ENCODE data around the gene FYN. TPM values are rescaled to one million over a fixed set of nuclear protein-coding genes. Genes with fewer than 3 reads are reported as not detected.

Gene FYN
- total and polyA plus RNA-seq, 2 of the 13 experiments (the other 11 are each of a cell fraction or from before 2014, with no cell fraction given) = 15.5 to 24.6 TPM

- in situ Hi-C loops (cut with HindIII; ENCODE audit: extremely low pct_ligation_motif_present, low pct_unique_long_range_greater_than_20kb) = no loop called here
- H3K4me3 ChIP-seq (replicated peaks in 1 of 3; ENCODE audit: insufficient read depth in 1 of 3, low read depth in 2 of 3, low read length in 3 of 3) = no peak overlapping the region
- POLR2A ChIA-PET = no interaction called here
These were observed 184.9 kb downstream of the FYN start for GRCh38 chr6:111688331-111688730.

More at GRCh38 chr6:111688331-111688730, 184.9 kb downstream of the FYN start:
- ATAC-seq = no peak
- peaks cover 36% of the 10 kb centered on the region for H3K4me1 ChIP-seq (ENCODE audit: insufficient read depth, low read length)
- FAIRE-seq = no peak
- no peak overlapping the region for H3K4me2 ChIP-seq (ENCODE audit: low read depth, low read length)
- H3K9me3 ChIP-seq (ENCODE audit: low read length) = no peaks in the 10 kb centered on the region
- no peak for TF ChIP-seq GTF3A (CRISPR knock-in tag; conservative IDR thresholded peaks at IDR 0.05)
- TF ChIP-seq, protein P1, sequence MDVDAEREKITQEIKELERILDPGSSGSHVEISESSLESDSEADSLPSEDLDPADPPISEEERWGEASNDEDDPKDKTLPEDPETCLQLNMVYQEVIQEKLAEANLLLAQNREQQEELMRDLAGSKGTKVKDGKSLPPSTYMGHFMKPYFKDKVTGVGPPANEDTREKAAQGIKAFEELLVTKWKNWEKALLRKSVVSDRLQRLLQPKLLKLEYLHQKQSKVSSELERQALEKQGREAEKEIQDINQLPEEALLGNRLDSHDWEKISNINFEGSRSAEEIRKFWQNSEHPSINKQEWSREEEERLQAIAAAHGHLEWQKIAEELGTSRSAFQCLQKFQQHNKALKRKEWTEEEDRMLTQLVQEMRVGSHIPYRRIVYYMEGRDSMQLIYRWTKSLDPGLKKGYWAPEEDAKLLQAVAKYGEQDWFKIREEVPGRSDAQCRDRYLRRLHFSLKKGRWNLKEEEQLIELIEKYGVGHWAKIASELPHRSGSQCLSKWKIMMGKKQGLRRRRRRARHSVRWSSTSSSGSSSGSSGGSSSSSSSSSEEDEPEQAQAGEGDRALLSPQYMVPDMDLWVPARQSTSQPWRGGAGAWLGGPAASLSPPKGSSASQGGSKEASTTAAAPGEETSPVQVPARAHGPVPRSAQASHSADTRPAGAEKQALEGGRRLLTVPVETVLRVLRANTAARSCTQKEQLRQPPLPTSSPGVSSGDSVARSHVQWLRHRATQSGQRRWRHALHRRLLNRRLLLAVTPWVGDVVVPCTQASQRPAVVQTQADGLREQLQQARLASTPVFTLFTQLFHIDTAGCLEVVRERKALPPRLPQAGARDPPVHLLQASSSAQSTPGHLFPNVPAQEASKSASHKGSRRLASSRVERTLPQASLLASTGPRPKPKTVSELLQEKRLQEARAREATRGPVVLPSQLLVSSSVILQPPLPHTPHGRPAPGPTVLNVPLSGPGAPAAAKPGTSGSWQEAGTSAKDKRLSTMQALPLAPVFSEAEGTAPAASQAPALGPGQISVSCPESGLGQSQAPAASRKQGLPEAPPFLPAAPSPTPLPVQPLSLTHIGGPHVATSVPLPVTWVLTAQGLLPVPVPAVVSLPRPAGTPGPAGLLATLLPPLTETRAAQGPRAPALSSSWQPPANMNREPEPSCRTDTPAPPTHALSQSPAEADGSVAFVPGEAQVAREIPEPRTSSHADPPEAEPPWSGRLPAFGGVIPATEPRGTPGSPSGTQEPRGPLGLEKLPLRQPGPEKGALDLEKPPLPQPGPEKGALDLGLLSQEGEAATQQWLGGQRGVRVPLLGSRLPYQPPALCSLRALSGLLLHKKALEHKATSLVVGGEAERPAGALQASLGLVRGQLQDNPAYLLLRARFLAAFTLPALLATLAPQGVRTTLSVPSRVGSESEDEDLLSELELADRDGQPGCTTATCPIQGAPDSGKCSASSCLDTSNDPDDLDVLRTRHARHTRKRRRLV (CRISPR knock-in tag; IDR thresholded peaks at IDR 0.05) = no peak
- no peak for TF ChIP-seq ZNF737 (CRISPR knock-in tag; IDR thresholded peaks at IDR 0.05; ENCODE audit: borderline replicate concordance)
- TF ChIP-seq JUNB (CRISPR knock-in tag; IDR thresholded peaks at IDR 0.05; ENCODE audit: borderline replicate concordance) = no peak
- no peak for TF ChIP-seq SALL1 (CRISPR knock-in tag; IDR thresholded peaks at IDR 0.05)
- no peak for TF ChIP-seq ZNF567 (CRISPR knock-in tag; IDR thresholded peaks at IDR 0.05; ENCODE audit: borderline replicate concordance)
- TF ChIP-seq AFF4 (CRISPR knock-in tag; IDR thresholded peaks at IDR 0.05) = no peak
- H2AFZ ChIP-seq (ENCODE audit: low read length) = no peak overlapping the region
- WGBS (ENCODE audit: low lambda C conversion rate) = 84% methylated on average over 7 of the region's 7 CpGs
- DNase-seq (ENCODE audit: low spot score) = no peak
- no peaks in the 10 kb centered on the region for H3K79me2 ChIP-seq (ENCODE audit: insufficient read depth, low read length)
- H3K36me3 ChIP-seq (replicated peaks in 1 of 2; ENCODE audit: control insufficient read depth in 1 of 2, insufficient read depth in 2 of 2, low read length in 2 of 2) = peaks cover 5 to 6% of the 10 kb centered on the region in 2 experiments; a peak in 3 of 5 replicates
- CTCF ChIA-PET (ENCODE audit: low intra/inter-chr PET ratio, low total read pairs) = no interaction called here
- no peaks in the 10 kb centered on the region for H3K27me3 ChIP-seq (ENCODE audit: control insufficient read depth in 1 of 2, insufficient read depth in 2 of 2, low read length in 2 of 2)
- no peaks in the 10 kb centered on the region for H4K20me1 ChIP-seq (ENCODE audit: insufficient read depth, low read length)
- BruUV-seq (replicated peaks) = no TSS peak
- H3K27ac ChIP-seq (ENCODE audit: extremely low read length, insufficient read depth, low read length) = no peak overlapping the region
- no peak overlapping the region for H3K9ac ChIP-seq (ENCODE audit: insufficient read depth, low read depth, low read length)
- intact Hi-C loops (cut with micrococcal nuclease; ENCODE audit: unreplicated experiment) = no loop called here

All from HepG2 (cell line).